Spinal cord (tissue), 10 donors: ENCODE measurements around the gene IMMP1L. TPM values are rescaled to one million over a fixed set of nuclear protein-coding genes. Genes with fewer than 3 reads are reported as not detected.

Experiments used
- DNase-seq, 6 donors: peaks; one replicate each; pipeline versions ENCODE4 v3.0.0 to v3.0.0-alpha.2; 2013 to 2015; ENCODE audit warnings: low spot score in 6 of 6, low read depth in 4 of 6
- H3K27ac ChIP-seq: one replicate; pipeline ENCODE4 v1.5.1; 2013; ENCODE audit warnings: low read depth, low read length, control low read depth
- H3K27me3 ChIP-seq: one replicate; pipeline ENCODE4 v1.6.1; 2013; ENCODE audit warnings: low read length; ENCODE audit not compliant: control insufficient read depth, insufficient read depth
- H3K36me3 ChIP-seq: one replicate; pipeline ENCODE4 v1.6.1; 2013; ENCODE audit warnings: low read length; ENCODE audit not compliant: control insufficient read depth, insufficient read depth
- H3K4me1 ChIP-seq: one replicate; pipeline ENCODE4 v1.6.1; 2013; ENCODE audit warnings: low read length; ENCODE audit not compliant: control insufficient read depth, insufficient read depth
- H3K4me3 ChIP-seq: one replicate; pipeline ENCODE4 v1.5.1; 2013; ENCODE audit warnings: low read depth, low read length, control low read depth
- H3K9me3 ChIP-seq: one replicate; pipeline ENCODE4 v1.6.1; 2013; ENCODE audit warnings: low read length; ENCODE audit not compliant: control insufficient read depth, insufficient read depth
- WGBS: methylation state at CpG from one replicate; pipeline ENCODE4 v1.1.5; 2013; ENCODE audit warnings: missing lambda C conversion rate; ENCODE audit not compliant: insufficient coverage; 5-methylcytosine and 5-hydroxymethylcytosine counted together
- polyA plus RNA-seq, 2 donors: library from polyadenylated mRNA; unstranded; fragments of 120-200 nt; gene quantifications; one replicate each; pipeline ENCODE4 v1.2.1, GENCODE V29; 2013; ENCODE audit not compliant: insufficient read length in 2 of 2
- total RNA-seq, 2 donors: library from RNA; depleted of rRNA in 1 of 2; stranded (reverse); fragments of 120-200 nt in 1 of 2; fragments of >200 nt in 1 of 2; gene quantifications; one replicate each; pipeline versions ENCODE4 v1.2.3 to v1.2.4, GENCODE V29; 2013 to 2014
- donor health status: healthy.

Gene IMMP1L
- total and polyA plus RNA-seq, 4 donors: 27.2 to 73.4 (median 66.9) TPM

DNA sequence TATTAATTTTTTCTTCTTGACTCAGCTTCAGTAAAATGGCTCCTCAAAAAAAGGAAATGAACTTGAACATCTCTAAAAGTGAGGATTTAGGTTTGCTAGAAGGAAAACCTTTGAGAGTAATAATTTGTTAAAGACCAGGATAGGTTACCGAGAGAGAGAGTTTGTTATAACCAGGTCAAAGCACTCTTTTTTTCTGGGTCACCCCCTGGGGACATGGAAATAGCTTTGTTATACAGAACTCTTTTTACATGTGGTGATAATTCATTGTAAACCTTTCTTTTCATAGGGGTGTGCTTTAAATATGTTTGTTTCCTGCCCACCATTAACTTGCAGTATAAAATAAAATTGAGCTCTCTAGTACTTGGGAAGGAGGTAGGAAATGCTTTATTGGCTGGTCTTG lies 92.1 kb downstream of the IMMP1L start:
- H3K4me3 ChIP-seq: no peak overlapping the region
- no peaks in the 10 kb centered on the region for H3K27me3 ChIP-seq
- no peak overlapping the region for H3K27ac ChIP-seq
- no peaks in the 10 kb centered on the region for H3K9me3 ChIP-seq
- H3K36me3 ChIP-seq: no peaks in the 10 kb centered on the region
- no CpG with 5 or more reads among the region's 1 CpG for WGBS
- no peaks in the 10 kb centered on the region for H3K4me1 ChIP-seq
- no peak for DNase-seq

DNA sequence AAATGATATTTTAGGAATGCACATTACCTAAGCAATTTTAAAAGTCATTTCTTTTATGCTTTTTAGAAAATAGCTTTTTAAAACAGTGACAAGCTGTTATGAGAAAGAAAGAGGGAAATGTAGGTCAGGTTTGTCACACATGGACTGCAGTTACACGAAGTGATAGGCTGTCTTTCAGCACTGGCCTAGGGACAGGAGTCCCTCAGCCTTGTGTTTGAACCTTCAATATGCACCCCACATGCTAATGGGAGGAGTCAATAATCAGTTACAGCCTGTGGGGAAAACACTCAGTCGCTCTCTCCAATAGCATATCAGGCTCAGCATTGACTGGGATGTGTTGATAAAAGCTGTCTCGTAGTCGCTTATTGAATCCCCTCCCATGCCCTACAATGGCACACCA lies 94.0 kb downstream of the IMMP1L start:
- DNase-seq: no peak
- no peak overlapping the region for H3K4me3 ChIP-seq
- no peaks in the 10 kb centered on the region for H3K36me3 ChIP-seq
- no peaks in the 10 kb centered on the region for H3K4me1 ChIP-seq
- H3K9me3 ChIP-seq: no peaks in the 10 kb centered on the region
- no CpG with 5 or more reads among the region's 4 CpGs for WGBS
- no peak overlapping the region for H3K27ac ChIP-seq
- H3K27me3 ChIP-seq: no peaks in the 10 kb centered on the region

DNA sequence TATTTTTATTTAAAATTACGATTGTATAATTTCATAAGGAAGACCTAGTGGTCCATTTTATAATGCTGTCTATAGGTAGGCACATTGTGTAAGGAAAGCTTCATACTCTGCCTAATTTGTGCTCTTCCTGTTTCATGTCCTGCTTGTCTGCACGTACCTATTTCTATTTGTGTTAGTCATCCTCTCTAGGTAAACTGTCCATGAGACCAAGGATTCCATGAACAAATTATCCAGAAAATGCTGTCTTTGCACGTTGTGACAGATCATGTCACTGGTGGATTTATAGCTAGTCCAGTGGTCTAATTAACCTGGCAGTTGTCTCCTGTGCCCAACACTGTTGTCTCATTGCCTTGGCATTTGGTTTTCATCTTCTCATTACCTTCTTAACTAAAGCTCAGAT lies 95.1 kb downstream of the IMMP1L start:
- 100% methylated on average over 1 of the region's 3 CpGs for WGBS
- H3K27ac ChIP-seq: no peak overlapping the region
- no peak for DNase-seq
- H3K4me3 ChIP-seq: no peak overlapping the region
- H3K9me3 ChIP-seq: no peaks in the 10 kb centered on the region
- no peaks in the 10 kb centered on the region for H3K4me1 ChIP-seq
- H3K36me3 ChIP-seq: no peaks in the 10 kb centered on the region
- no peaks in the 10 kb centered on the region for H3K27me3 ChIP-seq

DNA sequence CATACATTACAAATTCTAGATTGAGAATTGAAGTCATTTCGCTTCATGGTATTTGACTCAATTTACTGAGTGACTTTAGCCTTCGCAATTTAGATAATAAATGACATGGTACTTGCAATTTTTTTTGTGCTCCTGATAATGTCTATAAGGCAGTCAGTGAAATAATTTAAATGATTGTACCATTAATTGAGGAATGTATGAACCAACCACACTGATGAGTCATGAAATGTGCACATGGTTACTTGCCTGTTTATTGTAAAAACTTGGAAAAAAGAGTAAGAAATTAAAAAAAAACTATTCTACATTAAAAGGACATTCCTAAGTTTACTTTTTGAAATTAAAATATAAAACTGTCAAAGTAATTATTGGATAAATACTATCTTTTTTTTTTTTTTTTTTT lies 96.5 kb downstream of the IMMP1L start:
- Histone ChIP-seq H3K4me3 (no peak overlapping the region), H3K9me3 (no peaks in the 10 kb centered on the region), H3K4me1 (no peaks in the 10 kb centered on the region), H3K36me3 (no peaks in the 10 kb centered on the region), H3K27ac (no peak overlapping the region), H3K27me3 (no peaks in the 10 kb centered on the region)
- WGBS: 100% methylated on average over 1 of the region's 2 CpGs
- DNase-seq: no peak

DNA sequence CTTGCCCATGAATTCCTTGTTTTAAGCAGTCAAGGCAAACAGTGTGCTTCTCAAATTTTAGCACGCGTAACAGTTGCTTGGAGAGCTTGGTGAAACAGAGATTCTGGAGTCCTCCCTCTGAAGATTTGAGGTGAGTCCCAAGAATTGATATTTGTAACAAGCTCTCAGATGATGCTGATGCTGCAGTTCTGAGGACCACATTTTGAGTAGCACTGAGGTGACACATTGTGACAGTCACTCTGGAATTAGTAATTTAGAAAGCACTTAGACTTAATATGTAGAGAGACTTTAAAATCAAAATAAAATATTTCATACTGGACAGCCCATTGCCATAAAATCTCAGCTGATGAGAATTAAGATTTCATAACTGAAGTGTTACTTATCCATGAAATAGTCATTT lies 101.2 kb downstream of the IMMP1L start:
- Histone ChIP-seq H3K36me3 (no peaks in the 10 kb centered on the region), H3K4me1 (no peaks in the 10 kb centered on the region), H3K9me3 (no peaks in the 10 kb centered on the region), H3K27ac (no peak overlapping the region), H3K4me3 (no peak overlapping the region), H3K27me3 (no peaks in the 10 kb centered on the region)
- DNase-seq: no peak
- 93% methylated on average over 2 of the region's 2 CpGs for WGBS

DNA sequence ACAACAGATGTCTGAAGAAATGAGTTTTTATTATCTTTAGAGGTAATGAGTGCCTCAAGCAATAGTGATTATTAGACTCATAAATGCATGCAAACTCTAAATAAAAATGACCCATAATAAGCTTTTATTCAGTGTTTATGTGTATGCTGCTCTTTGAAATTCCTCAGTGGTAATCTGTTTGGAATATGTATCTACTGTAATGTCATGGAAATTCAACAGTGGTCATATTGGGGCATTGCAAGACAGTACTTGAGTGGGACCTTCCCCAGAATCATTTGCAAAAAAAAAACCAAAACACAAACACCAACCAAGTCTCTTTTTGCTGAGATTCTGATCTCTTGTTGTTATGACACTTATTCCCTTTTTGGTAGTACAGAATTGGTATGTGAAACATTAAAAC lies 104.8 kb downstream of the IMMP1L start:
- H3K27ac ChIP-seq: no peak overlapping the region
- no peaks in the 10 kb centered on the region for H3K4me1 ChIP-seq
- DNase-seq: no peak
- no peaks in the 10 kb centered on the region for H3K9me3 ChIP-seq
- no peaks in the 10 kb centered on the region for H3K36me3 ChIP-seq
- H3K27me3 ChIP-seq: no peaks in the 10 kb centered on the region
- no peak overlapping the region for H3K4me3 ChIP-seq

DNA sequence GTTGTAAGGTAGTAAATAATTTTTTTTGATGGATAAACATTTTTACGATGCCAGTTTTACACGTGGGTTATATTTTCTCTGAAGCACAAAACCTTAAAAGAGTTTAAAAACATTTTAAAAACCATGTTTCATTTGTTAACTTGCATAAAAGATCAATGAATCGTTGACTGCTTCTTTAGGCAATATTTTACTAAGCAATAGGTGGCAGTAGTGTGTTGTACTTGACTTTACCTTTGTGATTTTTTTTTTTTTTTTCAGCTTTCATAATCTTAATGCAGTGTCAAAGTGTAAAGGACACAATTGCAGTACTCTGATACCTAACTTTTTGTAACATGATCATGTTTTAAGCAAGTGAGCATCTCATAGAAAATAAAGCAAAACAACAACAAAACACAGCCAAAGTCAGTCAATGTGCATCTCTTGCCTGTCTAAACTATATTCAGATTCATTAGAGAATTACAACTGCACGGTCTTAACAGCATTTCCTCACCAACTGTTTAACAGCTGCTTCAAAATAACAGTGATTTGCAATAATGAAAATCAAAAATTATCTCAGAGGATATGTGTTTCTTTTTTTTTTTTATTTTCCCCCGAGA lies 112.1 kb downstream of the IMMP1L start:
- DNase-seq: peak in 4 of 6 donors; percentile 4 to 63 (median 36)
- H3K36me3 ChIP-seq: no peaks in the 10 kb centered on the region
- no peak overlapping the region for H3K27ac ChIP-seq
- WGBS: no CpG with 5 or more reads among the region's 5 CpGs
- H3K4me1 ChIP-seq: no peaks in the 10 kb centered on the region
- H3K27me3 ChIP-seq: no peaks in the 10 kb centered on the region
- no peak overlapping the region for H3K4me3 ChIP-seq
- peaks cover 9% of the 10 kb centered on the region for H3K9me3 ChIP-seq

DNA sequence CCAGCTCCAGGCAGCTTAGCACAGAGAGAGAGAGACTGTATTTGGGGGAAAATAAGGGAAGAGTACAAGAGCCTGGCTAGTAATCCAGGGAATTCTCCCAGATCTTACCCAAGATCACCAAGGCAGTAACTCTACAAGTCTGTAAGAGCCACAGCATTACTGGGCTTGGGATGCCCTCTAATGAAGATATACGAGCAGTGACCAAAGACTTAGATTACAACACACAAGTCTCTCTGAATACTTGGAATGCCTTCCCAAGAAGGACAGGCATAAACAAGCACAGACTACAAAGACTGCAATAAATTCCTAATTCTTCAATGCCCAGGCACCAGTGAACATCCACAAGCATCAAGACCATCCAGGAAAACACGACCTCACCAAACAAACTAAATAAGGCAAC lies 122.0 kb downstream of the IMMP1L start:
- no peak overlapping the region for H3K27ac ChIP-seq
- H3K36me3 ChIP-seq: peaks cover 4% of the 10 kb centered on the region
- no peaks in the 10 kb centered on the region for H3K27me3 ChIP-seq
- H3K4me3 ChIP-seq: no peak overlapping the region
- H3K9me3 ChIP-seq: no peaks in the 10 kb centered on the region
- DNase-seq: no peak
- WGBS: 70% methylated on average over 1 of the region's 2 CpGs
- no peaks in the 10 kb centered on the region for H3K4me1 ChIP-seq

DNA sequence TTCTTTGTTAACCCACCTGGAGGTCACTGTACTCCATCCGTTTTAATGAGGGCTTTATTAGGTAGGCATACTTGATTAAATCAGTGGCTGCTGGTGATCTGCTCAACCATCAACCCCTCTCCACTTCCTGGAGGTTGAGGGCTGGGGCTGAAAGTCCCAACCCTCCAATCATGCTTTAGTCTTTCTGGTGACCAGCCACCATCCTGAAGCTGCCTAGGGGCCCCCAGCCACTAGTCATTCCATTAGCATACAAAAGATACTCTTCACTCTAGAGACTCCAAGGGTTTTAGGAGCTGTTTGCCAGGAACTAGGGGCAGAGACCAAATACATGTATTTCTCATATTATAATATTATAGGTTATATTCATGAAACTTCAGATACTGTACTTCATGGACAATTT lies 126.3 kb downstream of the IMMP1L start:
- Histone ChIP-seq H3K27me3 (no peaks in the 10 kb centered on the region), H3K36me3 (peaks cover 4% of the 10 kb centered on the region), H3K4me1 (no peaks in the 10 kb centered on the region), H3K27ac (no peak overlapping the region), H3K9me3 (no peaks in the 10 kb centered on the region), H3K4me3 (no peak overlapping the region)
- no peak for DNase-seq
- WGBS: no CpG with 5 or more reads among the region's 1 CpG
